ENCODE data around the gene CYP3A4. TPM values are rescaled to one million over a fixed set of nuclear protein-coding genes. Genes with fewer than 3 reads are reported as not detected.

The CYP3A4 gene
- total and polyA plus RNA-seq, 2 of the 8 experiments (the other 6 are each of a cell fraction or from before 2014, with no cell fraction given), result not detected

- no peak overlapping the region for H4K5ac ChIP-seq (ENCODE audit: insufficient read length, low read depth, low read length)
- no peaks in the 10 kb centered on the region for H3K79me2 ChIP-seq (ENCODE audit: control insufficient read depth in 1 of 2, insufficient read depth in 2 of 2, low read length in 2 of 2)
- H2BK15ac ChIP-seq (ENCODE audit: low read length), result no peak overlapping the region
- H3K23me2 ChIP-seq (ENCODE audit: low read depth, low read length), result no peaks in the 10 kb centered on the region
- no peak overlapping the region for H2BK20ac ChIP-seq (ENCODE audit: low read length)
- H3K9ac ChIP-seq (replicated peaks in 1 of 4; ENCODE audit: extremely low read depth in 1 of 4, low read depth in 3 of 4, low read length in 3 of 4), result no peak overlapping the region
- H3K9me3 ChIP-seq (ENCODE audit: insufficient read depth in 2 of 2, low read depth in 1 of 2, low read length in 1 of 2), result no peaks in the 10 kb centered on the region
- no peaks in the 10 kb centered on the region for H4K20me1 ChIP-seq (replicated peaks in 1 of 2; ENCODE audit: control insufficient read depth in 1 of 2, insufficient read depth in 2 of 2, low read length in 2 of 2)
- H3K4me1 ChIP-seq (replicated peaks in 1 of 4; ENCODE audit: control insufficient read depth in 3 of 4, insufficient read depth in 4 of 4, low read length in 3 of 4), result no peaks in the 10 kb centered on the region
- H3K4me3 ChIP-seq (ENCODE audit: extremely low read depth in 1 of 4, insufficient read depth in 2 of 4, low read depth in 3 of 4, low read length in 4 of 4), result no peak overlapping the region
- no peak for TF ChIP-seq TAF1 (IDR thresholded peaks at IDR 0.05; ENCODE audit: low read depth, low read length)
- TF ChIP-seq GABPA (IDR thresholded peaks at IDR 0.05; ENCODE audit: borderline replicate concordance, insufficient read depth, low read length), result no peak
- no peak for TF ChIP-seq CREB1 (IDR thresholded peaks at IDR 0.05)
- no peak for TF ChIP-seq SIX5 (IDR thresholded peaks at IDR 0.05; ENCODE audit: low read depth, low read length)
- TF ChIP-seq SIRT6 (IDR thresholded peaks at IDR 0.05; ENCODE audit: low read length), result no peak
- TF ChIP-seq TEAD4 (IDR thresholded peaks at IDR 0.05; ENCODE audit: low read depth, low read length), result no peak
- TF ChIP-seq, protein P1, sequence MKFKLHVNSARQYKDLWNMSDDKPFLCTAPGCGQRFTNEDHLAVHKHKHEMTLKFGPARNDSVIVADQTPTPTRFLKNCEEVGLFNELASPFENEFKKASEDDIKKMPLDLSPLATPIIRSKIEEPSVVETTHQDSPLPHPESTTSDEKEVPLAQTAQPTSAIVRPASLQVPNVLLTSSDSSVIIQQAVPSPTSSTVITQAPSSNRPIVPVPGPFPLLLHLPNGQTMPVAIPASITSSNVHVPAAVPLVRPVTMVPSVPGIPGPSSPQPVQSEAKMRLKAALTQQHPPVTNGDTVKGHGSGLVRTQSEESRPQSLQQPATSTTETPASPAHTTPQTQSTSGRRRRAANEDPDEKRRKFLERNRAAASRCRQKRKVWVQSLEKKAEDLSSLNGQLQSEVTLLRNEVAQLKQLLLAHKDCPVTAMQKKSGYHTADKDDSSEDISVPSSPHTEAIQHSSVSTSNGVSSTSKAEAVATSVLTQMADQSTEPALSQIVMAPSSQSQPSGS (IDR thresholded peaks at IDR 0.05; ENCODE audit: low read length), result no peak
- DNase-seq (ENCODE audit: low read depth in 1 of 2, low spot score in 2 of 2), result no peak
- no peak overlapping the region for H2BK12ac ChIP-seq (ENCODE audit: low read depth, low read length)
- no peak overlapping the region for H3K18ac ChIP-seq (ENCODE audit: extremely low read depth, low read length)
- H2BK5ac ChIP-seq (ENCODE audit: low read depth, low read length), result no peak overlapping the region
- 79% methylated on average over 12 of the region's 12 CpGs; no CpG with 5 or more reads in 1 of the 2 experiments for WGBS, 2 experiments (ENCODE audit: extremely low coverage in 1 of 2, insufficient coverage in 1 of 2, insufficient read length in 1 of 2, insufficient replicate concordance in 2 of 2, low coverage in 1 of 2, low lambda C conversion rate in 2 of 2, missing lambda C conversion rate in 1 of 2)
- H3K14ac ChIP-seq (ENCODE audit: insufficient read length), result no peak overlapping the region
- H3K27ac ChIP-seq (ENCODE audit: low read depth, low read length), result no peak overlapping the region
- H3K4me2 ChIP-seq (ENCODE audit: insufficient read depth in 1 of 2, low read depth in 2 of 2, low read length in 2 of 2), result no peak overlapping the region
- FAIRE-seq, result no peak
- H3K27me3 ChIP-seq (replicated peaks in 1 of 4; ENCODE audit: control insufficient read depth in 3 of 4, extremely low read depth in 1 of 4, insufficient read depth in 3 of 4, low read length in 3 of 4), result no peaks in the 10 kb centered on the region
- POLR2A ChIA-PET (ENCODE audit: partially characterized antibody), result no interaction called here
- H3K23ac ChIP-seq (ENCODE audit: insufficient read length), result no peak overlapping the region
- H4K8ac ChIP-seq (ENCODE audit: extremely low read depth, insufficient read depth, low read length), result no peak overlapping the region
- H2BK120ac ChIP-seq (replicated peaks; ENCODE audit: low read depth, low read length), result no peak overlapping the region
- H3K36me3 ChIP-seq (ENCODE audit: control insufficient read depth in 2 of 4, insufficient read depth in 4 of 4, low read length in 3 of 4), result no peaks in the 10 kb centered on the region
- no peaks in the 10 kb centered on the region for H3K79me1 ChIP-seq (ENCODE audit: low read depth, low read length)
- H2AFZ ChIP-seq (ENCODE audit: low read length), result no peak overlapping the region
- no peak overlapping the region for H4K91ac ChIP-seq (replicated peaks; ENCODE audit: insufficient read length, low read length)
- no peak overlapping the region for H3K4ac ChIP-seq (replicated peaks; ENCODE audit: insufficient read length, low read depth, low read length)
- no peak overlapping the region for H2AK5ac ChIP-seq (ENCODE audit: low read depth, low read length)
- no peak overlapping the region for H3K56ac ChIP-seq (replicated peaks; ENCODE audit: insufficient read length, low read depth, low read length)
- CTCF ChIA-PET (ENCODE audit: partially characterized antibody), result no interaction called here
Observed at GRCh38 chr7:99794585-99795502, 10.9 kb upstream of the CYP3A4 start.
